RWPE1 (cell line): Measurements from ENCODE around the gene ARRDC1.

ENCODE experiments used
- CTCF ChIA-PET: fragments of 350-600 bp; sonication (Branson Sonifier 250); formaldehyde crosslinking; extraction: SDS; loops from one replicate; lab custom pipeline; 2021; lab: Yijun Ruan, JAX
- POLR2A ChIA-PET: fragments of 400-600 bp; formaldehyde crosslinking; extraction: SDS; loops from one replicate; lab custom pipeline; 2020; ENCODE audit warnings: antibody characterized with exemption; ENCODE audit not compliant: low non-redundant PET; lab: Yijun Ruan, JAX
- DNase-seq: peaks from one replicate; pipeline ENCODE4 v3.0.0; 2012; ENCODE audit warnings: low spot score
- H3K27ac ChIP-seq: fragments of 450-650 bp; 2 replicates; pipeline ENCODE4 v1.5.1; 2017
- TF ChIP-seq, protein P1 (sequence below): fragments of 450-650 bp; conservative IDR thresholded peaks from 2 replicates; pipeline ENCODE4 v1.5.1; 2017; ENCODE audit warnings: low read depth, mild to moderate bottlenecking

Gene ARRDC1

DNA sequence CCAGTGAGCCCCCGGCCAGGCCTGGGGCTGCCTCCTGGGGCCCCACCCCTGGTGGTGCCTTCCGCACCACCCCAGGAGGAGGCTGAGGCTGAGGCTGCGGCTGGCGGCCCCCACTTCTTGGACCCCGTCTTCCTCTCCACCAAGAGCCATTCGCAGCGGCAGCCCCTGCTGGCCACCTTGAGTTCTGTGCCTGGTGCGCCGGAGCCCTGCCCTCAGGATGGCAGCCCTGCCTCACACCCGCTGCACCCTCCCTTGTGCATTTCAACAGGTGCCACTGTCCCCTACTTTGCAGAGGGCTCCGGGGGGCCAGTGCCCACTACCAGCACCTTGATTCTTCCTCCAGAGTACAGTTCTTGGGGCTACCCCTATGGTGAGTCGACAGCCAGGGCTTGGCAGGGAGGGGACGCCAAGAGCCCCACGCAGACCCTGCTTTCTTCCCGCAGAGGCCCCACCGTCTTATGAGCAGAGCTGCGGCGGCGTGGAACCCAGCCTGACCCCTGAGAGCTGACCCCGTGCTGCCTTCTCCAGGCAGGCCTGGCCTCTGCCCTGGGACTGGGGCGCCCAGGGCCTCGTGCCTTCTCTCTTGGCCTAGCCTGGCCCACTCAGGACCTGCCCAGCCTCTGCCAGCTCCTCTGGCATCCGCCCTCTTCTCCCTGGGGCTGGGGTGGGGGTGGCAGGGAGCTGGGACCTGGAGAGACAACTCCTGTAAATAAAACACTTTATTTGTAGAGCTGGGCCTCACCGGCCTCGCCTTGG, 9.3 kb downstream of the ARRDC1 start:
- TF ChIP-seq, protein P1, sequence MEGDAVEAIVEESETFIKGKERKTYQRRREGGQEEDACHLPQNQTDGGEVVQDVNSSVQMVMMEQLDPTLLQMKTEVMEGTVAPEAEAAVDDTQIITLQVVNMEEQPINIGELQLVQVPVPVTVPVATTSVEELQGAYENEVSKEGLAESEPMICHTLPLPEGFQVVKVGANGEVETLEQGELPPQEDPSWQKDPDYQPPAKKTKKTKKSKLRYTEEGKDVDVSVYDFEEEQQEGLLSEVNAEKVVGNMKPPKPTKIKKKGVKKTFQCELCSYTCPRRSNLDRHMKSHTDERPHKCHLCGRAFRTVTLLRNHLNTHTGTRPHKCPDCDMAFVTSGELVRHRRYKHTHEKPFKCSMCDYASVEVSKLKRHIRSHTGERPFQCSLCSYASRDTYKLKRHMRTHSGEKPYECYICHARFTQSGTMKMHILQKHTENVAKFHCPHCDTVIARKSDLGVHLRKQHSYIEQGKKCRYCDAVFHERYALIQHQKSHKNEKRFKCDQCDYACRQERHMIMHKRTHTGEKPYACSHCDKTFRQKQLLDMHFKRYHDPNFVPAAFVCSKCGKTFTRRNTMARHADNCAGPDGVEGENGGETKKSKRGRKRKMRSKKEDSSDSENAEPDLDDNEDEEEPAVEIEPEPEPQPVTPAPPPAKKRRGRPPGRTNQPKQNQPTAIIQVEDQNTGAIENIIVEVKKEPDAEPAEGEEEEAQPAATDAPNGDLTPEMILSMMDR: no peak
- ChIA-PET CTCF (interaction anchor here (0.6 to 1.3 kb wide), 2 partner anchors 36 to 133 kb away, joined by 3 to 5 read pairs; no protein-coding TSS in a partner anchor), POLR2A (interaction anchor here (0.6 kb wide), 1 partner anchor 18 kb away, joined by 7 read pairs; no protein-coding TSS in a partner anchor)
- DNase-seq: no peak
- H3K27ac ChIP-seq: peak overlapping the region; percentile 100

DNA sequence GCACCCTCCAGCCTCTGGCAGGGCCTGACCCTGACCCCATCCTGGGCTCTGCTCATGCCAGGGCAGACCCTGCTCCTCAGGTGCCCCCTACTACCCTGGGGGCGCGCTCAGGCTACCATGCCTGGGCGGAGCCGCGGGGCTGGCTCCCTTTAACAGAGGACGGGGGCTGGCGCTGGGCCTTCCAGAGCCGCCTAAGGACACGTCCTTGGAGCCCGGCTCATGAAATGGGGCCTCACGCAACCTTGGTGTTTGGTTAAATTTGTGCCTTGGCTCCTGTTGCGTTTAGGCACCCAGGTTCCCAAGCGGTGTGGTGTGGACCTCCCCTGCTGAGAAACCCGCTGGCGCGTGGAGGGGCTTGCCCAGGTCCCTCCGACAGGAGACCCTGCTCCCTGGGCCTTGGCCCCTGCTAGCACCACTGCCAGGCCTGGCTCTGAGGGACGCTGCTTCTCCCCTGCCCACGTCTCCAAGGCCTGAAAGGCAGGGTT, 9.9 kb downstream of the ARRDC1 start:
- TF ChIP-seq, protein P1: no peak
- H3K27ac ChIP-seq: peak overlapping the region; percentile 100
- DNase-seq: no peak
- ChIA-PET CTCF (interaction anchor here (0.6 to 1.3 kb wide), 2 partner anchors 36 to 133 kb away, joined by 3 to 5 read pairs; no protein-coding TSS in a partner anchor), POLR2A (no interaction called here)

DNA sequence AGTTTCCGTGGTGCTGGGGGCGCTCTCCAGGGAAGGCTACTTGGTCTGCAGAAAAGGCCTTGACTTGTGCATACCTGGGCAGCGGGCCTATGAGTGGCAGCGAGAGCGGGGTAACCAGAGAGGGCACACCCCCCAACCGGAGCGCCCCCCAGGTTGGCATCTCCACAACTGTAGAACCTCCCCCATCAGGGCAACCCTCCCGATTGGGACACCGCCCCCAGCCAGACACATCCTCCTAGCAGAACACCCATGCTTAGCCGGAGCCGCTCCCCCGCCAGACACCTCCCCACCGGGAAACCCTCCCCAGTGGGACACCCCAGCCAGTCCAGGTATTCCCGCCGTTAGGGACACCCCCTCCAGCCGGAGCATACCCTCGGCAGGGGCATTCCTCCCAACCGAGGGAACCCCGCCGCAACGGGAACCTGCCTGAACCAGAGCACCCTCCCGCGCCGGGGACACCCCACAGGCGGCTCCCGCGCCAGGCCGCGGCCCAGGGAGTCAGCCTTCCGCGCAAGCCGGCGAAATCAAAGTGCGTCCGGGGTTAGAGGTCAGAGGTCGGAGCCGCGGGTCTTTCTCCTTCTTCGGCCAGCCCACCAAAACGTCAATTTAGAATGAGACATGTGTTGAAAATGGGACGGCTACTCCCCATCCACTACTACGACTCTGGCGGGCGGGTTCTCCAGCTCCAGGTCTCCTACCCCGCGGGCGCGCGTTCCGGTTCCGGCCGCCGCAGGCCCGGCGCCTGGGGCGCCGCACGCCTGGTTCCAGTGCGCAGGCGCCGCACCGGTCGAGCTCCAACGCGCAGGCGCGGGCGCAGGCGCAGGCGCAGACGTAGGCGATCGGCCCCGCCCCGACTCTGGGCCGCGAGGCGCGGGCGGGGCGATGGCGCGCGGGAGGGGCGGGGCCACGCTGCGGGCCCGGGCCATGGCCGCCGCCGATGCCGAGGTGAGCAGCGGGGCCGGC, 12.9 kb downstream of the ARRDC1 start, which contains the start of gene EHMT1:
Gene EHMT1 (plus strand): TSS at position 901 of the 963 bp plus-strand sequence. CDS start 24 bp downstream, at position 925.
- ChIA-PET POLR2A (interaction anchor here (0.5 to 2.5 kb wide), 3 partner anchors 13 to 64 kb away, joined by 3 to 10 read pairs (median 4); partner anchors contain the start of gene ARRDC1), CTCF (interaction anchor here (0.6 to 1.1 kb wide), 3 partner anchors 39 to 249 kb away, joined by 3 to 5 read pairs (median 4); no protein-coding TSS in a partner anchor)
- peak within 1 kb of the TSS; percentile 100 for H3K27ac ChIP-seq
- peak; percentile 99 for DNase-seq
- TF ChIP-seq, protein P1: no peak

DNA sequence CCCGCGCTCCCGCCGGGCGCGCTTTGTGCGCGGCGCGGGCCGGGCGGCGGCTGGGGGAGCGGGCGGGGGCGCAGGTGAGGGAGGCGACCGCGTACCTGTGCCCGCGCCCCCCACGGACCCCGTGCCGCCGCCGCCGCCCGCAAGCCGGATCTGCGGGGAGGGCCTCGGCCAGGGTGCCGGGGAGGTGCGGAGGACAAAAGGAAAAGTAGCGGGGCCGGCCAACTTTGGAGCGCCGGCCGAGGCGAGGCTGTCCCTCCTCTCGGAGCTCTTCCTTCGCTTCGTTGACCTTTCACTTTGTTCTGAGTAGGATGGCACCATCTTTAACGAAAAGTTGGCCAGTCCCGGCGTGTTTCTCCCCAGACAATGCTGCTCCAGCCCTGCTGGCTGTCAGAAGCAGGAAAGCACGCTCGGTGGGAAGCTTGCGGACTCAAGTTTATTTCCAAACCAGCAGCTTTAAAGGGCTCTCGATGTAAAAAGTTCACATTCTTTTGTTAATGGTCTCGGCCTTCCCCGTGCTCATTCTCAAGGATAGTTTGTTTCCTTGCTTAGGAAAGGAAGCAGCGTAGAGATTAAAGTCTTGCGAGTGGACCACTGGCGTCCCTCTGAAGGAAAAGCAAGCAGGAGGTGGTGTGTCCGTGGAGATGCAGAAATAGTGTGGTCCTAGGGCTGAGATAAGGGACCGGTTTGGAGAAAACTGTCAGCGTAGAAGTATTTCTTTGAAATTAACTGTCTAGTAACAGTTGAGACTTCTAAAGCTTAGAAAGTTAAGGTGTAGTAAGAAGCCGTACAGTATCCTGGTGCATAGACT, 14.0 kb downstream of the ARRDC1 start:
- CTCF ChIA-PET: interaction anchor here (0.6 to 1.1 kb wide), 5 partner anchors 28 to 250 kb away, joined by 3 to 5 read pairs (median 4); no protein-coding TSS in a partner anchor
- TF ChIP-seq, protein P1: no peak
- POLR2A ChIA-PET: interaction anchor here (0.5 to 2.5 kb wide), 3 partner anchors 14 to 65 kb away, joined by 3 to 10 read pairs (median 4); partner anchors contain the start of gene ARRDC1
- DNase-seq: peak; percentile 72
- H3K27ac ChIP-seq: peak overlapping the region; percentile 100

DNA sequence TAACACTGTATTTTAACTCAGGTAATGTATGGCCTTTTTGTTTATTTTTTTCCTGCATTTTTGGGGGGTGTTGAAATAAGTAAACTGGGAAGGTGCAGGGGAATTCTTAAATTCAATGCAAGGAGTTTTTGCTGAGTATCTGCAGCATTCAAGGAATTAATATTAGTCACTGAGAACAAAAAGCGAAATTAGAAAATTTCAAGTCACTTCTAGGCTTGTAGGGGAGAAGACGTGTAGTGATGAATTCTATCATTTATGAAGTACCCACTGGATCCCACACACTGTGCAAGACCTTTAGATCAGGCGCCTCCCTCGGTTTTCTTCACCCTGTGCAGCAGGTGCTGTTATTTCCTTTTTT, 14.5 kb downstream of the ARRDC1 start:
- TF ChIP-seq, protein P1: no peak
- CTCF ChIA-PET: interaction anchor here (0.6 kb wide), 2 partner anchors 38 to 123 kb away, joined by 3 to 5 read pairs; no protein-coding TSS in a partner anchor
- H3K27ac ChIP-seq: peak overlapping the region; percentile 55
- POLR2A ChIA-PET: interaction anchor here (2.5 kb wide), 1 partner anchor 15 kb away, joined by 10 read pairs; the partner anchor contains the start of gene ARRDC1
- no peak for DNase-seq
